Measurements from ENCODE around the gene TIAL1. TPM values are rescaled to one million over a fixed set of nuclear protein-coding genes. Genes with fewer than 3 reads are reported as not detected.

The TIAL1 gene
- total and polyA plus RNA-seq, 4 donors, result 44.0 to 149 (median 65.4) TPM

GRCh38 chr10:119550827-119551226, 45.9 kb downstream of the TIAL1 start:
- no peak for TF ChIP-seq CTCF (IDR thresholded peaks at IDR 0.05; ENCODE audit: control extremely low read depth, extremely low read depth)
- DNase-seq, result no peak

GRCh38 chr10:119549247-119549999, 47.3 kb downstream of the TIAL1 start:
- Histone ChIP-seq H3K9ac (ENCODE audit: insufficient read depth in 1 of 2, low read length in 2 of 2) (no peak overlapping the region), H3K27ac (ENCODE audit: low read depth in 1 of 2, low read length in 1 of 2) (no peak overlapping the region), H3K4me1 (ENCODE audit: control insufficient read depth in 5 of 5, insufficient read depth in 5 of 5, low read length in 5 of 5) (peaks cover 0 to 3% (median 0%) of the 10 kb centered on the region in 5 donors), H3K27me3 (ENCODE audit: control insufficient read depth in 3 of 3, insufficient read depth in 3 of 3, low read length in 2 of 3) (peaks cover 0 to 5% (median 3%) of the 10 kb centered on the region in 3 donors), H3K36me3 (ENCODE audit: control insufficient read depth in 4 of 4, insufficient read depth in 4 of 4, low read length in 4 of 4) (no peaks in the 10 kb centered on the region), H3K9me3 (ENCODE audit: control insufficient read depth in 4 of 4, insufficient read depth in 3 of 4, low read length in 3 of 4) (no peaks in the 10 kb centered on the region), H3K4me3 (no peak overlapping the region)
- no peak for TF ChIP-seq CTCF (IDR thresholded peaks at IDR 0.05; ENCODE audit: control extremely low read depth, extremely low read depth)
- no peak for DNase-seq
- ATAC-seq (ENCODE audit: insufficient read depth, low FRiP score), result no peak
- 55 to 77% methylated on average over 2 of the region's 2 CpGs for WGBS, 2 donors

More at GRCh38 chr10:119550827-119551226, 45.9 kb downstream of the TIAL1 start:
- Histone ChIP-seq H3K27me3 (ENCODE audit: control insufficient read depth in 3 of 3, insufficient read depth in 3 of 3, low read length in 2 of 3) (peaks cover 0 to 3% (median 2%) of the 10 kb centered on the region in 3 donors), H3K9ac (ENCODE audit: insufficient read depth in 1 of 2, low read length in 2 of 2) (no peak overlapping the region), H3K9me3 (ENCODE audit: control insufficient read depth in 4 of 4, insufficient read depth in 3 of 4, low read length in 3 of 4) (no peaks in the 10 kb centered on the region), H3K36me3 (ENCODE audit: control insufficient read depth in 4 of 4, insufficient read depth in 4 of 4, low read length in 4 of 4) (no peaks in the 10 kb centered on the region), H3K27ac (ENCODE audit: low read depth in 1 of 2, low read length in 1 of 2) (no peak overlapping the region), H3K4me3 (no peak overlapping the region), H3K4me1 (ENCODE audit: control insufficient read depth in 5 of 5, insufficient read depth in 5 of 5, low read length in 5 of 5) (peaks cover 0 to 3% (median 0%) of the 10 kb centered on the region in 5 donors)
- ATAC-seq (ENCODE audit: insufficient read depth, low FRiP score), result no peak
- WGBS, 2 donors, result 73 to 78% methylated on average over 4 of the region's 4 CpGs

DNA sequence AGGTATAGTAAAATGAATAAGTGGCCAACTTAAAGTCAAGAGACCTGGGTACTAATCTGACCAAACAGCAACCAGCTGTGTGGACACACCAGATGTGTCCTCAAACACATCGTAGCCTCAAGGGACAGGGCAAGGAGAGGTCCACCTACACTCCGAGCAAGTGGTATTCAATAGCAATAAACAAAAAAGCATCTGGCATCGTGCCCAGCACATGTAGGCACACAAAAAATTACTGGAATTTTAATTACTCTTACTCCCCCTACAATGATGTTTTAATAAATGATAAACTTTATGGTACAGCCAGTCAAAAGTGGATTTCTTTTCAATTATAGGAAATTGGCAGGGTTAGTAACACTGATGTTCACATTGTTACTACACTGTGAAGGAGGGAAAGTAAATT, 50.8 kb downstream of the TIAL1 start:
- Histone ChIP-seq H3K9ac (ENCODE audit: insufficient read depth in 1 of 2, low read length in 2 of 2) (no peak overlapping the region), H3K4me1 (ENCODE audit: control insufficient read depth in 5 of 5, insufficient read depth in 5 of 5, low read length in 5 of 5) (peaks cover 0 to 16% (median 0%) of the 10 kb centered on the region in 5 donors), H3K36me3 (ENCODE audit: control insufficient read depth in 4 of 4, insufficient read depth in 4 of 4, low read length in 4 of 4) (no peaks in the 10 kb centered on the region), H3K27ac (ENCODE audit: low read depth in 1 of 2, low read length in 1 of 2) (no peak overlapping the region), H3K4me3 (no peak overlapping the region), H3K9me3 (ENCODE audit: control insufficient read depth in 4 of 4, insufficient read depth in 3 of 4, low read length in 3 of 4) (no peaks in the 10 kb centered on the region), H3K27me3 (ENCODE audit: control insufficient read depth in 3 of 3, insufficient read depth in 3 of 3, low read length in 2 of 3) (peaks cover 0 to 26% (median 12%) of the 10 kb centered on the region in 3 donors)
- 44 to 79% methylated on average over 3 of the region's 3 CpGs for WGBS, 2 donors
- no peak for TF ChIP-seq CTCF (IDR thresholded peaks at IDR 0.05; ENCODE audit: control extremely low read depth, extremely low read depth)
- DNase-seq, result no peak
- no peak for ATAC-seq (ENCODE audit: insufficient read depth, low FRiP score)
